Right atrium auricular region (tissue), 2 donors: Measurements from ENCODE around the gene TSKS. TPM values are rescaled to one million over a fixed set of nuclear protein-coding genes. Genes with fewer than 3 reads are reported as not detected.

Experiments used
- DNase-seq: peaks from one replicate; pipeline ENCODE4 v3.0.0-alpha.2; 2019; ENCODE audit warnings: low spot score
- H3K27ac ChIP-seq, 2 donors: fragments of 200-600 bp; sonication (generic); 1 replicate in 1 of 2; 2 replicates in 1 of 2; pipeline ENCODE4 v1.5.1; 2016 to 2019
- H3K27me3 ChIP-seq, 2 donors: fragments of 200-600 bp; sonication (generic); one replicate each; pipeline versions ENCODE4 v1.5.1 to v1.6.0; 2017 to 2019
- H3K36me3 ChIP-seq: fragments of 200-600 bp; sonication (generic); one replicate; pipeline ENCODE4 v1.5.1; 2016
- H3K4me1 ChIP-seq, 2 donors: fragments of 200-600 bp; sonication (generic); one replicate each; pipeline versions ENCODE4 v1.5.1 to v1.6.0; 2017 to 2019
- H3K4me3 ChIP-seq, 2 donors: fragments of 200-600 bp; sonication (generic); 1 replicate in 1 of 2; 2 replicates in 1 of 2; pipeline ENCODE4 v1.5.1; 2017 to 2019; ENCODE audit warnings: mild to moderate bottlenecking in 1 of 2, moderate library complexity in 1 of 2
- H3K9me3 ChIP-seq, 2 donors: fragments of 200-600 bp; sonication (generic); one replicate each; pipeline ENCODE4 v1.5.1; 2019
- CTCF ChIP-seq, 2 donors: fragments of 200-600 bp; sonication (generic); IDR thresholded peaks; one replicate each; pipeline ENCODE4 v1.5.1; 2019; ENCODE audit warnings: antibody characterized with exemption in 2 of 2
- microRNA-seq, 2 donors: library from miRNA; unstranded; fragments of <30 nt; microRNA quantifications; one replicate each; pipeline ENCODE4, GENCODE V29; 2016 to 2017; ENCODE audit warnings: borderline number of aligned reads in 2 of 2, borderline replicate concordance in 1 of 2
- total RNA-seq, 2 donors: library from RNA; depleted of rRNA; stranded (reverse); fragments of >200 nt; gene quantifications; one replicate each; pipeline ENCODE4 v1.1.0, GENCODE V29; 2016

TSKS gene
- total RNA-seq, 2 donors from 2014 or later: 0.28 to 0.96 TPM

- no peaks in the 10 kb centered on the region for H3K27me3 ChIP-seq
- DNase-seq: no peak
- H3K36me3 ChIP-seq: peaks cover 5% of the 10 kb centered on the region
- peak overlapping the region in 1 of 2 donors; percentile 43 for H3K27ac ChIP-seq
- no peak for TF ChIP-seq CTCF (IDR thresholded peaks at IDR 0.05)
- peaks cover 0 to 44% of the 10 kb centered on the region in 2 donors for H3K4me1 ChIP-seq
- peak overlapping the region; percentile 36 to 51 for H3K4me3 ChIP-seq
- H3K9me3 ChIP-seq: no peaks in the 10 kb centered on the region
Observed at GRCh38 chr19:49691243-49692146, 71.6 kb downstream of the TSKS start.

GRCh38 chr19:49690656-49691242, 72.4 kb downstream of the TSKS start, which contains the start of gene CPT1C:
CPT1C (plus strand) TSS chr19:49691116; CDS start chr19:49692253, 1,137 bp downstream.
- Histone ChIP-seq H3K4me1 (peaks cover 0 to 50% of the 10 kb centered on the region in 2 donors), H3K4me3 (peak within 1 kb of the TSS; percentile 36 to 51), H3K27ac (peak within 1 kb of the TSS; percentile 30 to 43), H3K27me3 (no peaks in the 10 kb centered on the region), H3K9me3 (no peaks in the 10 kb centered on the region), H3K36me3 (peaks cover 13% of the 10 kb centered on the region)
- no peak for TF ChIP-seq CTCF (IDR thresholded peaks at IDR 0.05)
- peak; percentile 82 for DNase-seq

- peak in 1 of 2 donors; percentile 38 for TF ChIP-seq CTCF (IDR thresholded peaks at IDR 0.05)
- Histone ChIP-seq H3K9me3 (no peaks in the 10 kb centered on the region), H3K36me3 (peaks cover 18% of the 10 kb centered on the region), H3K27me3 (no peaks in the 10 kb centered on the region), H3K4me3 (peak overlapping the region; percentile 36 to 51), H3K27ac (peak overlapping the region; percentile 30 to 43), H3K4me1 (peaks cover 0 to 56% of the 10 kb centered on the region in 2 donors)
- DNase-seq: no peak
Observed at GRCh38 chr19:49690079-49690655, 72.9 kb downstream of the TSKS start.

Small RNA genes lying within 50 kb of the gene (microRNA-seq; reads per million reads assigned to microRNA genes)
- gene MIR6799: 0 reads per million in 2 donors

Other genes with a start within 250 kb of the TSKS start
- 10 to 100 TPM; 15.8 to 17.2 TPM for gene RCN3, start 235.3 kb downstream of the TSKS start, total RNA-seq
- 10 to 100 TPM; 39.0 to 62.3 TPM for gene NOSIP, start 182.8 kb downstream of the TSKS start, total RNA-seq
- gene PRRG2, start 182.0 kb downstream of the TSKS start, total RNA-seq: 1 to 10 TPM in 1 of 2 donors, under 1 TPM in 1; 0.63 to 2.3 TPM
- 10 to 100 TPM in 1 of 2 donors, 1 to 10 TPM in 1; 6.6 to 13.3 TPM for gene PRR12, start 172.1 kb downstream of the TSKS start, total RNA-seq
- 10 to 100 TPM; 60.9 to 83.5 TPM for gene RRAS, start 123.2 kb downstream of the TSKS start, total RNA-seq
- 10 to 100 TPM; 14.3 to 22.3 TPM for gene SCAF1, start 121.1 kb downstream of the TSKS start, total RNA-seq
- 10 to 100 TPM; 33.2 to 34.0 TPM for gene IRF3, start 97.4 kb downstream of the TSKS start, total RNA-seq
- gene BCL2L12, start 97.4 kb downstream of the TSKS start, total RNA-seq: 1 to 10 TPM; 5.7 to 6.5 TPM
- gene PRMT1, start 86.0 kb downstream of the TSKS start, total RNA-seq: 100 to 1,000 TPM; 187 to 192 TPM
- under 1 TPM in 1 of 2 donors, not detected in 1; 0.43 TPM for gene ADM5, start 73.7 kb downstream of the TSKS start, total RNA-seq
- 1 to 10 TPM; 1.2 to 2.8 TPM for gene CPT1C, start 72.2 kb downstream of the TSKS start, total RNA-seq
- gene AP2A1, start 3.7 kb upstream of the TSKS start, total RNA-seq: 10 to 100 TPM; 72.5 to 97.3 TPM
- 10 to 100 TPM; 18.5 to 22.5 TPM for gene FUZ, start 50.0 kb upstream of the TSKS start, total RNA-seq
- 10 to 100 TPM; 31.1 to 54.0 TPM for gene MED25, start 55.0 kb upstream of the TSKS start, total RNA-seq
- gene PTOV1, start 87.9 kb upstream of the TSKS start, total RNA-seq: 10 to 100 TPM; 64.6 to 81.0 TPM
- gene PNKP, start 104.3 kb upstream of the TSKS start, total RNA-seq: 10 to 100 TPM; 29.2 to 32.5 TPM
- 10 to 100 TPM; 20.6 to 25.8 TPM for gene AKT1S1, start 114.0 kb upstream of the TSKS start, total RNA-seq
- gene TBC1D17, start 114.4 kb upstream of the TSKS start, total RNA-seq: 10 to 100 TPM; 20.4 to 27.5 TPM
- under 1 TPM in 1 of 2 donors, not detected in 1; 0.43 TPM for gene IL4I1, start 133.6 kb upstream of the TSKS start, total RNA-seq
- gene ATF5, start 165.9 kb upstream of the TSKS start, total RNA-seq: 1 to 10 TPM; 3.8 to 5.9 TPM
- 10 to 100 TPM; 23.5 to 32.6 TPM for gene NUP62, start 166.2 kb upstream of the TSKS start, total RNA-seq
- 1 to 10 TPM in 1 of 2 donors, under 1 TPM in 1; 0.19 to 2.2 TPM for gene SIGLEC11, start 197.9 kb upstream of the TSKS start, total RNA-seq